Right kidney (tissue), 1 donor: ENCODE results near the gene PPP4C.

Experiments used
- DNase-seq: peaks from one replicate; pipeline ENCODE4 v3.0.0-alpha.2; 2016

PPP4C gene

GRCh38 chr16:30053376-30054015 is 22.3 kb upstream of the PPP4C start:
- DNase-seq: peak; percentile 51

GRCh38 chr16:30054451-30054850 is 21.3 kb upstream of the PPP4C start:
- no peak for DNase-seq

- DNase-seq: no peak
Measured at GRCh38 chr16:30054959-30055553, 20.7 kb upstream of the PPP4C start.

GRCh38 chr16:30060346-30060745 is 15.4 kb upstream of the PPP4C start:
- DNase-seq: no peak

- DNase-seq: no peak
Measured at GRCh38 chr16:30060836-30061554, 14.8 kb upstream of the PPP4C start.

GRCh38 chr16:30063278-30063892 is 12.4 kb upstream of the PPP4C start:
- DNase-seq: no peak

- DNase-seq: peak; percentile 79
Measured at GRCh38 chr16:30063893-30064728, 11.7 kb upstream of the PPP4C start.

- no peak for DNase-seq
Measured at GRCh38 chr16:30064729-30065101, 11.1 kb upstream of the PPP4C start.

- DNase-seq: peak; percentile 100
Measured at GRCh38 chr16:30065102-30065942, 10.5 kb upstream of the PPP4C start, which contains the start of gene ALDOA. ALDOA (plus strand) TSS chr16:30065760; CDS start chr16:30066898, 1,138 bp downstream.

GRCh38 chr16:30065943-30066760 is 9.6 kb upstream of the PPP4C start:
- no peak for DNase-seq

- no peak for DNase-seq
Measured at GRCh38 chr16:30066761-30067583, 8.8 kb upstream of the PPP4C start.

GRCh38 chr16:30067584-30067916 is 8.2 kb upstream of the PPP4C start:
- no peak for DNase-seq

GRCh38 chr16:30068333-30068732 is 7.5 kb upstream of the PPP4C start:
- no peak for DNase-seq

GRCh38 chr16:30068750-30069610 is 6.8 kb upstream of the PPP4C start:
- no peak for DNase-seq

- DNase-seq: no peak
Measured at GRCh38 chr16:30069611-30070462, 6.0 kb upstream of the PPP4C start.

- no peak for DNase-seq
Measured at GRCh38 chr16:30070490-30070889, 5.3 kb upstream of the PPP4C start.

- no peak for DNase-seq
Measured at GRCh38 chr16:30076276-30076791, 540 bp downstream of the PPP4C start.
